Activated CD8-positive, alpha-beta T cell treated with anti-CD3 and anti-CD28 coated beads, Interleukin-2, amount 10 ng/mL, durations not matched to agents 7 days and 5 days (primary cell): ENCODE data around the gene PRCD. TPM values are rescaled to one million over a fixed set of nuclear protein-coding genes. Genes with fewer than 3 reads are reported as not detected.
A peak's percentile ranks its signal among the peaks of the same experiment; 100 is the strongest.
"Not testable (repeated sequence)": the region's sequence is repeated elsewhere in the genome, so short reads cannot be mapped to it uniquely, and the experiment has no call there.

Experiments used
- ATAC-seq: fragments of 150-1000 bp; cut with Tn5 transposase; one replicate; pipeline ENCODE4 v1.10.0; 2021; ENCODE audit warnings: moderate library complexity
- CTCF ChIA-PET: fragments of 350-600 bp; sonication (Branson Sonifier 250); formaldehyde crosslinking; loops from one replicate; lab custom pipeline; 2021; ENCODE audit warnings: antibody characterized with exemption; lab: Charles Lee
- POLR2A ChIA-PET: fragments of 350-600 bp; sonication (Branson Sonifier 250); formaldehyde crosslinking; loops from one replicate; lab custom pipeline; 2021; ENCODE audit warnings: antibody characterized with exemption; lab: Charles Lee
- DNase-seq: peaks from one replicate; pipeline ENCODE4 v3.0.0-alpha.2; 2020
- H3K27ac Mint-ChIP-seq: one replicate; pipeline ENCODE4 v1.8.0; 2021; ENCODE audit warnings: mild to moderate bottlenecking, mixed read lengths
- H3K27me3 Mint-ChIP-seq: one replicate; pipeline ENCODE4 v1.8.0; 2021; ENCODE audit warnings: low read depth, mixed read lengths
- H3K36me3 Mint-ChIP-seq: one replicate; pipeline ENCODE4 v1.8.0; 2021; ENCODE audit warnings: low read depth, mixed read lengths
- H3K4me1 Mint-ChIP-seq: one replicate; pipeline ENCODE4 v1.8.0; 2021; ENCODE audit warnings: low read depth, mixed read lengths
- H3K4me3 Mint-ChIP-seq: one replicate; pipeline ENCODE4 v1.8.0; 2021; ENCODE audit warnings: mild to moderate bottlenecking, mixed read lengths
- H3K9me3 Mint-ChIP-seq: one replicate; pipeline ENCODE4 v1.8.0; 2022; ENCODE audit warnings: mixed read lengths; ENCODE audit not compliant: insufficient read depth
- total RNA-seq, 2 experiments: library from RNA; stranded (reverse); gene quantifications; one replicate each; pipeline ENCODE4 v1.2.3, GENCODE V29; 2021

Gene PRCD
- total RNA-seq, 2 experiments from 2014 or later: not detected

- Mint-ChIP-seq H3K9me3 (no peaks in the 10 kb centered on the region), H3K36me3 (no peaks in the 10 kb centered on the region), H3K27me3 (peaks cover 4% of the 10 kb centered on the region), H3K27ac (peak overlapping the region; percentile 49), H3K4me1 (peaks cover 43% of the 10 kb centered on the region), H3K4me3 (no peak overlapping the region)
- POLR2A ChIA-PET: interaction anchor here (1.2 kb wide), 2 partner anchors 9 to 13 kb away, joined by 4 read pairs; no protein-coding TSS in a partner anchor
- DNase-seq (peak; percentile 91), ATAC-seq (peak; percentile 85)
- CTCF ChIA-PET: interaction anchor here (0.8 to 11.9 kb wide), 27 partner anchors 8 to 197 kb away, joined by 3 to 184 read pairs (median 6); partner anchors contain the start of genes AANAT, SPHK1 and UBE2O
These were observed 33.2 kb upstream of the PRCD start for GRCh38 chr17:76506408-76507345.

- H3K27ac Mint-ChIP-seq, ATAC-seq, H3K27me3 Mint-ChIP-seq, DNase-seq, H3K4me3 Mint-ChIP-seq, H3K36me3 Mint-ChIP-seq, H3K9me3 Mint-ChIP-seq, POLR2A ChIA-PET: not testable (repeated sequence)
- H3K4me1 Mint-ChIP-seq: peaks cover 47% of the 10 kb centered on the region
- CTCF ChIA-PET: interaction anchor here (0.6 to 11.9 kb wide), 8 partner anchors 15 to 204 kb away, joined by 3 to 184 read pairs (median 10); partner anchors contain the start of genes AANAT and UBE2O
These were observed 31.3 kb upstream of the PRCD start for GRCh38 chr17:76508472-76509063.

- Mint-ChIP-seq H3K4me3 (no peak overlapping the region), H3K27ac (no peak overlapping the region), H3K4me1 (peaks cover 66% of the 10 kb centered on the region), H3K27me3 (peaks cover 4% of the 10 kb centered on the region), H3K36me3 (no peaks in the 10 kb centered on the region), H3K9me3 (no peaks in the 10 kb centered on the region)
- ATAC-seq (no peak), DNase-seq (no peak)
- CTCF ChIA-PET: interaction anchor here (0.7 to 1.4 kb wide), 5 partner anchors 11 to 58 kb away, joined by 3 to 4 read pairs (median 3); partner anchors contain the start of gene UBE2O
- POLR2A ChIA-PET: no interaction called here
These were observed 29.0 kb upstream of the PRCD start for GRCh38 chr17:76510831-76511244.

GRCh38 chr17:76511668-76512365, 28.0 kb upstream of the PRCD start:
- CTCF ChIA-PET: interaction anchor here (0.8 to 1.7 kb wide), 5 partner anchors 12 to 650 kb away, joined by 3 to 10 read pairs (median 3); no protein-coding TSS in a partner anchor
- H3K4me1 Mint-ChIP-seq: peaks cover 66% of the 10 kb centered on the region
- no peaks in the 10 kb centered on the region for H3K9me3 Mint-ChIP-seq
- POLR2A ChIA-PET: interaction anchor here (1.2 kb wide), 1 partner anchor 18 kb away, joined by 4 read pairs; no protein-coding TSS in a partner anchor
- H3K4me3 Mint-ChIP-seq: no peak overlapping the region
- H3K27ac Mint-ChIP-seq: no peak overlapping the region
- DNase-seq (no peak), ATAC-seq (no peak)
- H3K36me3 Mint-ChIP-seq: no peaks in the 10 kb centered on the region
- H3K27me3 Mint-ChIP-seq: peaks cover 4% of the 10 kb centered on the region

- Mint-ChIP-seq H3K27ac (peak overlapping the region; percentile 73), H3K36me3 (no peaks in the 10 kb centered on the region), H3K4me3 (no peak overlapping the region), H3K27me3 (peaks cover 3% of the 10 kb centered on the region), H3K4me1 (peaks cover 64% of the 10 kb centered on the region), H3K9me3 (no peaks in the 10 kb centered on the region)
- ATAC-seq: no peak
- CTCF ChIA-PET: interaction anchor here (0.8 to 1.7 kb wide), 5 partner anchors 11 to 651 kb away, joined by 3 to 10 read pairs (median 3); no protein-coding TSS in a partner anchor
- POLR2A ChIA-PET: interaction anchor here (1.2 kb wide), 1 partner anchor 19 kb away, joined by 4 read pairs; no protein-coding TSS in a partner anchor
- DNase-seq: no peak
These were observed 27.2 kb upstream of the PRCD start for GRCh38 chr17:76512366-76513305.

- Mint-ChIP-seq H3K27ac (peak overlapping the region; percentile 73), H3K4me1 (peaks cover 70% of the 10 kb centered on the region), H3K9me3 (no peaks in the 10 kb centered on the region), H3K36me3 (no peaks in the 10 kb centered on the region), H3K4me3 (no peak overlapping the region), H3K27me3 (peaks cover 2% of the 10 kb centered on the region)
- ChIA-PET POLR2A (no interaction called here), CTCF (interaction anchor here (1.7 to 2.4 kb wide), 2 partner anchors 10 to 128 kb away, joined by 6 to 10 read pairs; no protein-coding TSS in a partner anchor)
- no peak for DNase-seq
- no peak for ATAC-seq
These were observed 26.5 kb upstream of the PRCD start for GRCh38 chr17:76513306-76513692.

GRCh38 chr17:76514355-76514754, 25.5 kb upstream of the PRCD start:
- peak overlapping the region; percentile 99 for H3K27ac Mint-ChIP-seq
- H3K27me3 Mint-ChIP-seq, H3K9me3 Mint-ChIP-seq, DNase-seq, H3K36me3 Mint-ChIP-seq, ATAC-seq: not testable (repeated sequence)
- POLR2A ChIA-PET: interaction anchor here (0.5 to 1.0 kb wide), 2 partner anchors 13 to 23 kb away, joined by 3 read pairs; no protein-coding TSS in a partner anchor
- peak overlapping the region; percentile 71 for H3K4me3 Mint-ChIP-seq
- CTCF ChIA-PET: interaction anchor here (1.0 to 2.4 kb wide), 9 partner anchors 7 to 167 kb away, joined by 3 to 11 read pairs (median 5); no protein-coding TSS in a partner anchor
- H3K4me1 Mint-ChIP-seq: peaks cover 76% of the 10 kb centered on the region

- Mint-ChIP-seq H3K4me3 (peak overlapping the region; percentile 71), H3K4me1 (peaks cover 75% of the 10 kb centered on the region), H3K27me3 (peaks cover 2% of the 10 kb centered on the region), H3K27ac (peak overlapping the region; percentile 99), H3K36me3 (no peaks in the 10 kb centered on the region), H3K9me3 (no peaks in the 10 kb centered on the region)
- POLR2A ChIA-PET: interaction anchor here (0.6 to 0.7 kb wide), 3 partner anchors 9 to 24 kb away, joined by 3 to 4 read pairs (median 4); no protein-coding TSS in a partner anchor
- ATAC-seq: peak; percentile 89
- DNase-seq: peak; percentile 90
- CTCF ChIA-PET: interaction anchor here (1.0 to 2.4 kb wide), 11 partner anchors 8 to 166 kb away, joined by 3 to 11 read pairs (median 5); no protein-coding TSS in a partner anchor
These were observed 24.4 kb upstream of the PRCD start for GRCh38 chr17:76515274-76515949.

GRCh38 chr17:76517638-76518038, 22.2 kb upstream of the PRCD start:
- H3K27ac Mint-ChIP-seq: peak overlapping the region; percentile 77
- no peak overlapping the region for H3K4me3 Mint-ChIP-seq
- peaks cover 57% of the 10 kb centered on the region for H3K4me1 Mint-ChIP-seq
- ChIA-PET CTCF (interaction anchor here (1.5 kb wide), 1 partner anchor 106 kb away, joined by 4 read pairs; no protein-coding TSS in a partner anchor), POLR2A (no interaction called here)
- H3K9me3 Mint-ChIP-seq: no peaks in the 10 kb centered on the region
- DNase-seq: no peak
- H3K36me3 Mint-ChIP-seq: no peaks in the 10 kb centered on the region
- ATAC-seq: no peak
- H3K27me3 Mint-ChIP-seq: no peaks in the 10 kb centered on the region
